GM10266 (cell line): Measurements from ENCODE around the gene FBXL4.

ENCODE experiments used
- DNase-seq: peaks from one replicate; pipeline ENCODE4 v3.0.0; 2012; ENCODE audit errors: extremely low spot score
- CTCF ChIP-seq: IDR thresholded peaks from 2 replicates; pipeline ENCODE4 v1.5.1; 2012; ENCODE audit warnings: mild to moderate bottlenecking, low read depth; ENCODE audit not compliant: control insufficient read depth, insufficient read depth; ENCODE audit errors: missing control alignments

The FBXL4 gene

GRCh38 chr6:98980819-98981218, 33.1 kb upstream of the FBXL4 start:
- no peak for DNase-seq

GRCh38 chr6:98977671-98978292, 30.0 kb upstream of the FBXL4 start:
- no peak for DNase-seq
- TF ChIP-seq CTCF = no peak

More at GRCh38 chr6:98980819-98981218, 33.1 kb upstream of the FBXL4 start:
- TF ChIP-seq CTCF = peak; percentile 2

- no peak for DNase-seq
- TF ChIP-seq CTCF = no peak
Measured at GRCh38 chr6:98976674-98977385, 29.1 kb upstream of the FBXL4 start.

- no peak for TF ChIP-seq CTCF
Measured at GRCh38 chr6:98975421-98975820, 27.7 kb upstream of the FBXL4 start.

GRCh38 chr6:98974309-98974708, 26.6 kb upstream of the FBXL4 start:
- no peak for TF ChIP-seq CTCF
- DNase-seq = no peak

More at GRCh38 chr6:98975421-98975820, 27.7 kb upstream of the FBXL4 start:
- DNase-seq = no peak

GRCh38 chr6:98973571-98973970, 25.8 kb upstream of the FBXL4 start:
- DNase-seq = no peak
- no peak for TF ChIP-seq CTCF

GRCh38 chr6:98971303-98971702, 23.6 kb upstream of the FBXL4 start:
- no peak for DNase-seq
- no peak for TF ChIP-seq CTCF
